WTC11 (cell line): ENCODE results near the gene CRLF1. TPM values are rescaled to one million over a fixed set of nuclear protein-coding genes. Genes with fewer than 3 reads are reported as not detected.
A peak's percentile ranks its signal among the peaks of the same experiment; 100 is the strongest.

Source experiments
- ATAC-seq: fragments of 200-7000 bp; cut with Tn5 transposase; 2 replicates; pipeline ENCODE4 v1.10.0; 2021; ENCODE audit warnings: mild to moderate bottlenecking, moderate library complexity
- CTCF ChIA-PET: fragments of 300-600 bp; sonication (Branson Sonifier 250); formaldehyde crosslinking; loops from one replicate; lab custom pipeline; 2021; ENCODE audit warnings: antibody characterized with exemption; lab: Charles Lee
- POLR2A ChIA-PET: fragments of 350-600 bp; sonication (Branson Sonifier 250); formaldehyde crosslinking; loops from one replicate; lab custom pipeline; 2021; ENCODE audit warnings: antibody characterized with exemption; lab: Charles Lee
- DNase-seq: peaks from one replicate; pipeline ENCODE4 v3.0.0; 2021; ENCODE audit warnings: low spot score
- H3K27ac Mint-ChIP-seq: 2 replicates; pipeline ENCODE4 v1.8.0; 2021; ENCODE audit warnings: mixed read lengths
- H3K27me3 Mint-ChIP-seq: 2 replicates; pipeline ENCODE4 v1.8.0; 2021; ENCODE audit warnings: low read depth, mild to moderate bottlenecking, moderate library complexity, mixed read lengths
- H3K36me3 Mint-ChIP-seq: 2 replicates; pipeline ENCODE4 v1.8.0; 2021; ENCODE audit warnings: mixed read lengths
- H3K4me1 Mint-ChIP-seq: 2 replicates; pipeline ENCODE4 v1.8.0; 2022; ENCODE audit warnings: mixed read lengths
- H3K4me3 Mint-ChIP-seq: 2 replicates; pipeline ENCODE4 v1.8.0; 2021; ENCODE audit warnings: mild to moderate bottlenecking, moderate library complexity, mixed read lengths
- H3K9me3 Mint-ChIP-seq: 2 replicates; pipeline ENCODE4 v1.8.0; 2021; ENCODE audit warnings: mixed read lengths
- ARID4B ChIP-seq: sonication (generic); formaldehyde crosslinking; IDR thresholded peaks from 2 replicates; pipeline ENCODE4 v1.8.0; 2023; ENCODE audit warnings: missing genetic modification reagents, mild to moderate bottlenecking, borderline replicate concordance
- CBFB ChIP-seq: sonication (generic); formaldehyde crosslinking; IDR thresholded peaks from 2 replicates; pipeline ENCODE4 v1.8.1; 2022; ENCODE audit warnings: mild to moderate bottlenecking, low read depth, missing genetic modification reagents
- CTCF ChIP-seq: fragments of 200-600 bp; IDR thresholded peaks from 2 replicates; pipeline ENCODE4 v1.8.0; 2022; ENCODE audit warnings: antibody characterized with exemption
- E2F4 ChIP-seq: sonication (generic); formaldehyde crosslinking; IDR thresholded peaks from 2 replicates; pipeline ENCODE4 v1.8.1; 2022; ENCODE audit warnings: low read depth, mild to moderate bottlenecking, moderate library complexity, missing genetic modification reagents, borderline replicate concordance
- E2F5 ChIP-seq: sonication (generic); formaldehyde crosslinking; IDR thresholded peaks from 2 replicates; pipeline ENCODE4 v1.8.1; 2022; ENCODE audit warnings: mild to moderate bottlenecking, moderate library complexity, missing genetic modification reagents
- ELF4 ChIP-seq: sonication (generic); formaldehyde crosslinking; IDR thresholded peaks from 2 replicates; pipeline ENCODE4 v1.8.1; 2022; ENCODE audit warnings: low read depth, mild to moderate bottlenecking, moderate library complexity, missing genetic modification reagents
- FOXK1 ChIP-seq: sonication (generic); formaldehyde crosslinking; IDR thresholded peaks from 2 replicates; pipeline ENCODE4 v1.8.0; 2022; ENCODE audit warnings: mild to moderate bottlenecking, moderate library complexity, missing genetic modification reagents
- FOXP4 ChIP-seq: sonication (generic); formaldehyde crosslinking; IDR thresholded peaks from 2 replicates; pipeline ENCODE4 v1.8.0; 2022; ENCODE audit warnings: mild to moderate bottlenecking, missing genetic modification reagents
- HMGA2 ChIP-seq: fragments of 250-450 bp; sonication (Bioruptor Pico); IDR thresholded peaks from 2 replicates; pipeline ENCODE4 v1.4.0; 2021; ENCODE audit warnings: mild to moderate bottlenecking, moderate library complexity
- SMAD3 ChIP-seq: sonication (generic); formaldehyde crosslinking; IDR thresholded peaks from 2 replicates; pipeline ENCODE4 v1.8.0; 2022; ENCODE audit warnings: missing genetic modification reagents, mild to moderate bottlenecking, borderline replicate concordance
- TEAD4 ChIP-seq: sonication (generic); formaldehyde crosslinking; IDR thresholded peaks from 2 replicates; pipeline ENCODE4 v1.8.0; 2022; ENCODE audit warnings: mild to moderate bottlenecking, missing genetic modification reagents
- ZNF232 ChIP-seq: sonication (generic); formaldehyde crosslinking; IDR thresholded peaks from 2 replicates; pipeline ENCODE4 v1.8.0; 2022; ENCODE audit warnings: mild to moderate bottlenecking, missing genetic modification reagents
- ZNF263 ChIP-seq: sonication (generic); formaldehyde crosslinking; IDR thresholded peaks from 2 replicates; pipeline ENCODE4 v1.8.1; 2022; ENCODE audit warnings: low read depth, mild to moderate bottlenecking, moderate library complexity, missing genetic modification reagents
- ZNF416 ChIP-seq: fragments of 250-450 bp; sonication (Bioruptor Pico); IDR thresholded peaks from 2 replicates; pipeline ENCODE4 v1.9.0; 2021; ENCODE audit warnings: mild to moderate bottlenecking, inconsistent platforms
- ZNF423 ChIP-seq: fragments of 250-450 bp; sonication (Bioruptor Pico); IDR thresholded peaks from 2 replicates; pipeline ENCODE4 v2.1.2; 2022; ENCODE audit warnings: mild to moderate bottlenecking, moderate library complexity
- ZNF425 ChIP-seq: fragments of 250-450 bp; sonication (Bioruptor Pico); conservative IDR thresholded peaks from 2 replicates; pipeline ENCODE4 v1.9.0; 2021; ENCODE audit warnings: mild to moderate bottlenecking
- ZSCAN18 ChIP-seq: fragments of 250-450 bp; sonication (Bioruptor Pico); IDR thresholded peaks from 2 replicates; pipeline ENCODE4 v2.1.2; 2022; ENCODE audit warnings: mild to moderate bottlenecking, moderate library complexity
- total RNA-seq: library from RNA; stranded (reverse); gene quantifications from 3 replicates; pipeline ENCODE4 v1.2.3, GENCODE V29; 2021

Gene CRLF1
- total RNA-seq, 1 experiment from 2014 or later: 36.4 TPM

GRCh38 chr19:18594824-18595373, 11.7 kb downstream of the CRLF1 start (continued):
- no peak for TF ChIP-seq ZSCAN18 (CRISPR knock-in tag)
- TF ChIP-seq ARID4B (CRISPR knock-in tag): no peak
- TF ChIP-seq ZNF263 (CRISPR knock-in tag): no peak
- no peak for TF ChIP-seq FOXK1 (CRISPR knock-in tag)
- TF ChIP-seq E2F4 (CRISPR knock-in tag): no peak

GRCh38 chr19:18594096-18594823, 12.3 kb downstream of the CRLF1 start:
- no peaks in the 10 kb centered on the region for H3K9me3 Mint-ChIP-seq
- peak; percentile 90 for TF ChIP-seq ZNF423 (CRISPR knock-in tag)
- TF ChIP-seq HMGA2 (CRISPR knock-in tag): no peak
- no peak for TF ChIP-seq ELF4 (CRISPR knock-in tag)
- peak; percentile 71; the same call in 1 of the 2 replicates for TF ChIP-seq E2F5 (CRISPR knock-in tag)
- TF ChIP-seq ZNF232 (CRISPR knock-in tag): 0 out of 2 replicates have a peak, but pooled peaks have one; percentile 21
- peak; percentile 63 for TF ChIP-seq CTCF
- 0 out of 2 replicates have a peak, but pooled peaks have one; percentile 50 for TF ChIP-seq CBFB (CRISPR knock-in tag)
- TF ChIP-seq ZNF425: no peak
- peak; percentile 43 for TF ChIP-seq FOXK1 (CRISPR knock-in tag)
- no peak for TF ChIP-seq TEAD4 (CRISPR knock-in tag)
- 0 out of 2 replicates have a peak, but pooled peaks have one; percentile 22 for TF ChIP-seq ZNF416
- 0 out of 2 replicates have a peak, but pooled peaks have one; percentile 18 for TF ChIP-seq FOXP4 (CRISPR knock-in tag)
- peak; percentile 55; the same call in 1 of the 2 replicates for TF ChIP-seq SMAD3 (CRISPR knock-in tag)
- H3K27me3 Mint-ChIP-seq: peaks cover 4% of the 10 kb centered on the region
- peak overlapping the region; percentile 94 for H3K27ac Mint-ChIP-seq
- peak overlapping the region; percentile 77 for H3K4me3 Mint-ChIP-seq
- 0 out of 2 replicates have a peak, but pooled peaks cover 3% of the 10 kb centered on the region for H3K36me3 Mint-ChIP-seq
- ATAC-seq (peak; percentile 34), DNase-seq (peak; percentile 82)
- POLR2A ChIA-PET: interaction anchor here (0.6 to 1.9 kb wide), 5 partner anchors 9 to 202 kb away, joined by 3 to 8 read pairs (median 4); partner anchors contain the start of gene TMEM59L
- H3K4me1 Mint-ChIP-seq: peaks cover 53% of the 10 kb centered on the region
- CTCF ChIA-PET: interaction anchor here (0.6 to 4.2 kb wide), 41 partner anchors 9 to 1171 kb away, joined by 3 to 26 read pairs (median 5); partner anchors contain the start of genes COPE, CRLF1, DDX49 and ELL
